GM21723 (cell line): Measurements from ENCODE around the gene KLHL22.
"Not testable (repeated sequence)": the region's sequence is repeated elsewhere in the genome, so short reads cannot be mapped to it uniquely, and the experiment has no call there.

ENCODE experiments used
- ATAC-seq: cut with Tn5 transposase; IDR thresholded peaks from one replicate; pipeline ENCODE4 v1.9.1; 2021; ENCODE audit warnings: mild to moderate bottlenecking, moderate library complexity; ENCODE audit not compliant: unreplicated experiment

The KLHL22 gene

GRCh38 chr22:20506543-20507252, 11.1 kb upstream of the KLHL22 start:
- ATAC-seq = no peak

DNA sequence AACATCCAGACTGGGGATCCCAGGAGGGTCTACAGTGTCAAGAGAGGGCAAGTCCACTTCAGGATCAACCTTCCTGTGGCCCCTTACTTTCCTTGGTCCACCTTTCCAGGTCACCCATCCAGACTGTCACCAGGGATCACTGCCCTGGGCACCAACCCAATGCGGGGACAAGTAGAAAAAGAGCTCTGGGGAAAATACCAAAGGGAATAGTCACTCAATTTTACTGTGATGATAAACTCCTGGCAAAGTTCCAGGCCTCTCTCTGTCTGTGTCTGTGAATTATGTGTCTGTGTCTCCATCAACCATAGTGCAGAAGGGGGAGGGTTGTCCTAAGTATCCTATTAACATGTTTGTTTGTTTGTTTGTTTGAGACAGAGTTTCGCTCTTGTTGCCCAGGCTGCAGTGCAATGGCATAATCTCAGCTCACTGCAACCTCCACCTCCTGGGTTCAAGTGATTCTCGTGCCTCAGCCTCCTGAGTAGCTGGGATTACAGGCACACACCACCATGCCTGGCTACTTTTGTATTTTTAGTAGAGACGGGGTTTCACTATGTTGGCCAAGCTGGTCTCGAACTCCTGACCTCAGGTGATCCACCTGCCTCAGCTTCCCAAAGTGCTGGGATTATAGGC, 8.8 kb upstream of the KLHL22 start:
- not testable (repeated sequence) for ATAC-seq

GRCh38 chr22:20503816-20504215, 8.2 kb upstream of the KLHL22 start:
- no peak for ATAC-seq

- ATAC-seq = no peak
These were observed 4.2 kb upstream of the KLHL22 start for GRCh38 chr22:20499769-20500168.

- no peak for ATAC-seq
These were observed 3.3 kb upstream of the KLHL22 start for GRCh38 chr22:20498913-20499312.

DNA sequence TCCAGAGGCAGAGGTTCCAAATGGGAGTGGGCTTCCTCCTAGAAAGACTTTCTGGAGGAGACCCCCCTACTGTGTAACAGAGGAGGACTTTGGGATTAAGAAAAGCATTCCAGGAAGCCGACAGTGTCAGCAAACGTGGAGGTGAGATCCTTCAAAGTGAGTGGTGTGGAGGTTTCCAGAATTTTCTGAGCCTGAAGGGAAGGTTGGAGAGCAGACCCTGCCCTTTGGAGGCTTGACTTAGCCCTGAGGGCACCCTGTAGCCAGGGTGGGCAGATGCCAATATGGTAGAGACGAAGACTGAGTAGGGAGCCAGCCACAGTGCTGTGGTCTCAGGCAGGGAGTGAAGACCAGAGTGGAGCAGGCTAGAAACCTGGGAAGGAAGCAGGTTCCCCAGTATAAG, 1.8 kb upstream of the KLHL22 start:
- ATAC-seq = no peak

DNA sequence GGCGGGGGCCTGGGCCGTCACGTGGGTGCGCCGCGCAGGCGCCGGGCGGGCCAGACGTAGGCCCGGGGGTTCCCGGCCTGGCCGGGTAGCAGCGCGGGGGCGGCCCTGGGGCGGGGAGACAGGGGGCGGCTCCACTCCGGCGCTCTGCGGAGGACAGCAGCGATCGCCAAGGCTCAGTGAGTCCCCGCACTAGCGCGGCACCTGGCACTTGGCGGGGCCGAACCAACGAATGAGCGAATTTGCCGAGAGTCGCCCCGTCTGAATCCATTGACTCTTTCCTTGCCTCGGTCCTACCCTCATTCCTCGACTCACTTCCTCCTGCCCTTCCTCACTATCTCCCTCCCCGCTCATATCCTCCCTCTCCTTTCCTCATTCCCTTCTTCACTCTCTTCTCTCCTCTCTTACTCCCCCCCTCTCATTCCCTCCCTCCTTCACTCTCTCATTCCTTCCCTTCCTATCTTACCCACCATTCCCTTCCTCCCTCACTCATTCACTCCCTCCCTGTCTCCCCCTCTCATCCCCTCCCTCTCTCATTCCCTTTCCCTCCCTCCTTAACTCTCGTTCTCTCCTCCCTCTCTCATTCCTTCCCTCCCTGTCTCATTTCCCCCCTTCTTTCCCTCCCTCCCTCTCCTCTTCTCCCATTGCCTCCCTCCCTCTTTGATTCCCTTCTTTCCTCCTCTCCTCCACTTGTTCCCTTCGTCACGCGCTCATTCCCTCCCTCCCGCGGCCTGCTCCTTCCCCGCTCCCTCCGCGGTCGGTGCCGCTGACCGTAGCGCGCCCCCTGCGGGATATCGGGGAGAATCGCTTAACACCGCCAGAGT, 476 bp upstream of the KLHL22 start:
- peak; percentile 69 for ATAC-seq

- no peak for ATAC-seq
These were observed 4.2 kb downstream of the KLHL22 start for GRCh38 chr22:20491346-20491745.

DNA sequence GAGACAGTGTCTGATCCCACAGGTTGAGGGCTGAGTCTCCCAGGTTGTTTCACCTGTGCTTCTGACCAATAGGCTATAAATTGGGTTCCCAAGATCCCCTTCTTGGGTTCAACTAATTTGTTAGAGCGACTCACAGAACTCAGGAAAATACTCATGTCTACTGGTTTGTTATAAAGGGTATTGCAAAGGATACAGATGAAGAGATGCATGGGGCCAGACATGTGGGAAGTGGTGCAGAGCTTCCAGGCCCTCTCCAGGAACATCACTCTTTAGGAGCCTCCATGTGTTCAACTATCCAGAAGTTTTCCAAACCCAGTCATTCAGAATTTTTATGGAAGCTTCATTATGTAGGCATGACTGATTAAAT, 4.7 kb downstream of the KLHL22 start:
- ATAC-seq = no peak

- no peak for ATAC-seq
These were observed 5.2 kb downstream of the KLHL22 start for GRCh38 chr22:20490183-20490940.

DNA sequence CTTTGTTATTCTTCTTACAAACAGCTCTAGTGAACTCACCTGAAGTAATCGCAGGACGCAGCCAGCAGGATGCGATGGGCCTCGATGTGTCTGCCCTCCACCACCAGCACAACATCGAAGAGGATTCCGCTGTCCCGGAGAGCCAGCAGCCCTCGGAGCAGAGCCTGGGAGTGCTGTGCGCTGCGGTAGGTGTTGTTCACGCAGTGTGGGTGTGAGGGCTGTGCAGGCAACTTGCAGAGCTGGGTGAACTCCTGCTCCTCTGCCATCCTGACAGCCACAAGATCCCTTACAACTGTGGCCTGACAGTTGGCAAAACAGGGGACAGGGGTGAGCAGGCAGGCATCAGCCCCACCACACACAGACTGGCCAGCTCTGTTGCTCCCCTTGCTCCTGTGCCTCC, 6.6 kb downstream of the KLHL22 start:
- ATAC-seq = no peak

DNA sequence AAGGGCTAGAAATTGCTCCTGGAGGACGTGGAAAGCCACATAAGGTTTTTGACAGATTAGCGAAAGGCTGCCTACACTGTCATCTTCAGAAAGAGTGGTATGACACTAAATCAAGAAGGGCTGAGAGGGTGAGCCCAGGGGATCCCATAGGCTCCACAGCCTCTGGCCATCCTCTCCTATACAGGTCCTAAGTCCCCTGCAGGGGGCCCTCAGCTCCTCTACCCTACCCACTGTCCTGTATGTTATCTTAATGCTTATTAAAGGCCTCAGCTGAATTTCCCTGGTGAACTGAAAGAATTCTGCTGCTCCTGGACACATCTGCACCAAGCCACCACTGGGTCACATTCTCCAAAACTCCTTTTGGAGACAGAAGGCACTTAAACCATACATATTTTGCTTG, 7.9 kb downstream of the KLHL22 start:
- ATAC-seq = no peak

- ATAC-seq = no peak
These were observed 9.4 kb downstream of the KLHL22 start for GRCh38 chr22:20486229-20486628.

DNA sequence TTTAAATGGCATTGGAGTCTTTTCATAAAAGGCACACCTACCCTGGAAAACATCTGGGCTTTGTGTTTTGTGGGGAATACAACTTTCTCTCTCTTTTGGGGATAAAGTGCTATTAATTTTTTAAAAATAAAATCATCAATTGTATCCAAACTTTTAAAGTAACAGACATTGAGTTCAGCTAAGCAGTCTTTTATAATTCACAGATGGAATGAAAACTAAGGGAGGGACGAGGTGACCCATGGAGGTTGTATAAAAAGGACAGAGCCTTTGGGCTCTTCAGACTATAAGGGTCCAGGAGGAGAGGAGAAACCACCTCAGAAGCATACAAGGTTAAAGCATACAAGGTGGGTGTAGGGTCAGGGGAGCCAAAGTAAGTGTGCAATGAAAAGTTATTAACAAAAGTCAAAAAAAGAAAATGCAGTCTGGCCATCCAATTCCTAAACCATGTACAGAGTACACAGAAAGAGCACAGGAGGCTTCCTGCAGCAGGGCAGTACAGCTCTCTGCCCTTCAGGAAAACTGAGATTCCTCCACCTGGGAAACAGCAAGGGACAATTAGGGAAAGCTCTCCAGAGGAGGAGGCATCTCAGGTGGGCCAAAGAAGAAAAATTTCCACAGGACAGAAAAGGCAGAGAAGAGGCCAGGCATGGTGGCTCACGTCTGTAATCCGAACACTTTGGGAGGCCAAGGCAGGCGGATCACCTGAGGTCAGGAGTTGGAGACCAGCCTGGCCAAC, 10.5 kb downstream of the KLHL22 start:
- ATAC-seq = no peak

DNA sequence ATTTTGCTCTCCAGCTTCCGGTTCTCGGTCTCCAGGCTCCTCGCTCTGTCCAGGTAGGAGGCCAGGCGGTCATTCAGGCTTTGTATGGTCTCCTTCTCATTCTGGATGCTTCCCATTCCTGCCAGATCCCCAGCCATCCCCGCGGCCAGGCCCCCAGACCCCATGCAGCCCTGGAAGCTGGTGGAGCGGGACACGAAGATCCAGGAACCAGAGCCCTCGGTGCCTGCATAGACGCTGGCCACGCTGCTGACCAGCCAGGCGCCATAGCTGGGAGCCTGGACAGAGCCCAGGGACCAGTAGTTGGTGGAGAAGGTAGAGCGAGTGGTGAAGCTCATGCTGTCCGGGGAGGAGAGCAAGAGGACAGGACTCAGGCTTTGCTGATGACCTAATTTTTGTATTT, 11.8 kb downstream of the KLHL22 start:
- no peak for ATAC-seq

GRCh38 chr22:20483143-20483506, 12.5 kb downstream of the KLHL22 start:
- ATAC-seq = not testable (repeated sequence)

DNA sequence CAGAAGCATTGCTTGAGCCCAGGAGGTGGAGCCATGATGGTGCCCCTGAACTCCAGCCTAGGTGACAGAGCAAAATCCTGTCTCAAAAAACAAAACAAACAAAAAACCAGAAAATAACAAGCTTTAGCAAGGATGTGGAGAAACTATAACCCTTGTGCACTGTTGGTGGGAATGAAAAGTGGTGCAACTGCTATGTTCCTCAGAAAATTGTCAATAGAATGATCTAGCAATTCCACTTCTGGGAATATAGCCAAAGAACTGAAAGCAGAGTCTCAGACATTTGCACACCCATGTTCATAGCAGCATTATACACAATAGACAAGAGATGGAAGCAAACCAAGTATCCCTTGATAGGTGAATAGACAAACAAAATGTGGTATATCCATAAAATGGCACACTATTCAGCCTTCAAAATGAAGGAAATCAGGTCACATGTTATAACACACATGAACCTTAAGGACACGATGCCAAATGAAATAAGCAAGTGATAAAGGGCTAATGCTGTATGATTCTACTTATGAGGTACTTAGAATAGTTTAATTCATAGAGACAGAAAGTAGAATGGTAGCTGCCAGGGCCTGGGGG, 15.9 kb downstream of the KLHL22 start:
- ATAC-seq = no peak

- ATAC-seq = not testable (repeated sequence)
These were observed 17.5 kb downstream of the KLHL22 start for GRCh38 chr22:20478059-20478458.

GRCh38 chr22:20475569-20475968, 20.0 kb downstream of the KLHL22 start:
- not testable (repeated sequence) for ATAC-seq

DNA sequence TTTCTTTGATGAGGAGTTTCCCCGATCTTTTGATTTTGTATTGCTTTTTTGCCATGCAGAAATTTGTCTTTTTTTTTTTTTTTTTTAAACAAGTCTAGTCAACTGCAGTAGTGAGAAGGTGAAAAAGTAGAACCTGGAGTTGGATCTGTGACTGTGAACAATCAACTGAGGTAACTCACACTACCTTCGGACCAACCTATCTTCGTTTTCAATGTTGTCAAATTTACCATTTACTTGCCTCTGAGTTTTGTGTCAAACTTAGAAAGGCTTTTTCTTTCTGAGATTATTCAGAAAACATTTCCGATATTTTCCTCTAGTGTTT, 20.5 kb downstream of the KLHL22 start:
- no peak for ATAC-seq
